HG03066 (cell line): ENCODE results near the gene SVBP.
"Not testable (repeated sequence)": the region's sequence is repeated elsewhere in the genome, so short reads cannot be mapped to it uniquely, and the experiment has no call there.

Experiments
- ATAC-seq: cut with Tn5 transposase; IDR thresholded peaks from one replicate; pipeline ENCODE4 v1.9.1; 2021; ENCODE audit warnings: low read depth; ENCODE audit not compliant: unreplicated experiment

SVBP gene

GRCh38 chr1:42816585-42817439, at the start of gene SVBP, which contains the start of gene ERMAP:
SVBP (minus strand) TSS chr1:42817397; CDS start chr1:42816544, 853 bp downstream.
ERMAP (plus strand) TSS chr1:42817122; CDS start chr1:42830449, 13,327 bp downstream.
- peak; percentile 75 for ATAC-seq

GRCh38 chr1:42866549-42866948, 49.4 kb upstream of the SVBP start:
- ATAC-seq = no peak

GRCh38 chr1:42861014-42861399, 43.8 kb upstream of the SVBP start:
- ATAC-seq = no peak

- ATAC-seq = no peak
These were observed 43.3 kb upstream of the SVBP start for GRCh38 chr1:42860339-42861013.

- ATAC-seq = not testable (repeated sequence)
These were observed 42.2 kb upstream of the SVBP start for GRCh38 chr1:42859366-42859765.

GRCh38 chr1:42856554-42856953, 39.4 kb upstream of the SVBP start:
- not testable (repeated sequence) for ATAC-seq

- ATAC-seq = no peak
These were observed 36.1 kb upstream of the SVBP start for GRCh38 chr1:42853116-42853884.

- no peak for ATAC-seq
These were observed 35.4 kb upstream of the SVBP start for GRCh38 chr1:42852608-42852980.

- ATAC-seq = no peak
These were observed 34.9 kb upstream of the SVBP start for GRCh38 chr1:42851960-42852607.

- no peak for ATAC-seq
These were observed 34.2 kb upstream of the SVBP start for GRCh38 chr1:42851420-42851819.

GRCh38 chr1:42849944-42850343, 32.7 kb upstream of the SVBP start:
- ATAC-seq = no peak

- no peak for ATAC-seq
These were observed 31.8 kb upstream of the SVBP start for GRCh38 chr1:42848823-42849537.

- no peak for ATAC-seq
These were observed 30.7 kb upstream of the SVBP start for GRCh38 chr1:42847721-42848460.

- ATAC-seq = no peak
These were observed 30.0 kb upstream of the SVBP start for GRCh38 chr1:42847111-42847595.

GRCh38 chr1:42846257-42847110, 29.3 kb upstream of the SVBP start, which contains the start of gene ZNF691:
ZNF691 (plus strand) TSS chr1:42846613; CDS start chr1:42849659, 3,046 bp downstream.
- ATAC-seq = peak; percentile 85

- peak; percentile 26 for ATAC-seq
These were observed 28.7 kb upstream of the SVBP start for GRCh38 chr1:42845866-42846256.

- no peak for ATAC-seq
These were observed 28.0 kb upstream of the SVBP start for GRCh38 chr1:42845193-42845592.

- ATAC-seq = no peak
These were observed 27.5 kb upstream of the SVBP start for GRCh38 chr1:42844592-42845140.
